Stomach (tissue), 9 donors: ENCODE measurements around the gene GFAP. TPM values are rescaled to one million over a fixed set of nuclear protein-coding genes. Genes with fewer than 3 reads are reported as not detected.

Source experiments
- DNase-seq, 2 donors: peaks; one replicate each; pipeline versions ENCODE4 v3.0.0 to v3.0.0-alpha.2; 2013 to 2019
- H3K27ac ChIP-seq, 5 donors: fragments of 200-600 bp in 4 of 5; sonication (generic) in 4 of 5; one replicate each; pipeline ENCODE4 v1.5.1; 2013 to 2019; ENCODE audit warnings: mild to moderate bottlenecking in 1 of 5, moderate library complexity in 1 of 5
- H3K27me3 ChIP-seq, 3 donors: fragments of 200-600 bp; sonication (generic); one replicate each; pipeline ENCODE4 v1.5.1; 2017 to 2019; ENCODE audit warnings: mixed run types in 1 of 3
- H3K36me3 ChIP-seq, 4 donors: fragments of 200-600 bp; sonication (generic); 1 replicate in 3 of 4; 2 replicates in 1 of 4; pipeline ENCODE4 v1.5.1; 2016 to 2019
- H3K4me1 ChIP-seq, 4 donors: fragments of 200-600 bp; sonication (generic); one replicate each; pipeline ENCODE4 v1.5.1; 2016 to 2019
- H3K4me3 ChIP-seq, 4 donors: fragments of 200-600 bp; sonication (generic) in 3 of 4; one replicate each; pipeline ENCODE4 v1.5.1; 2016 to 2019; ENCODE audit warnings: mild to moderate bottlenecking in 1 of 4
- H3K9me3 ChIP-seq, 4 donors: fragments of 200-600 bp; sonication (generic); one replicate each; pipeline ENCODE4 v1.5.1; 2016 to 2019
- EP300 ChIP-seq: sonication (generic); formaldehyde crosslinking; IDR thresholded peaks from one replicate; pipeline ENCODE4 v1.6.1; 2017; ENCODE audit warnings: antibody characterized with exemption
- POLR2A ChIP-seq, 4 donors: fragments of 450-650 bp; IDR thresholded peaks; one replicate each; pipeline ENCODE4 v1.6.1; 2016; ENCODE audit warnings: antibody characterized with exemption in 4 of 4, control low read depth in 2 of 4, mild to moderate bottlenecking in 1 of 4, moderate library complexity in 1 of 4
- POLR2AphosphoS5 ChIP-seq, 3 donors: sonication (generic); formaldehyde crosslinking; IDR thresholded peaks; one replicate each; pipeline ENCODE4 v1.6.1; 2016; ENCODE audit warnings: antibody characterized with exemption in 3 of 3
- WGBS, 5 donors: extraction: QIAGEN DNeasy Blood & Tissue Kit in 3 of 5; methylation state at CpG; one replicate each; pipeline versions ENCODE4 v1.1.5 to v1.1.7; 2013 to 2018; 5-methylcytosine and 5-hydroxymethylcytosine counted together
- intact Hi-C: fragments of 100-400 bp; cut with DNase I; formaldehyde crosslinking; loops from one replicate; pipeline ENCODE4 v1.15.1; 2023; ENCODE audit warnings: low total_unique reads
- polyA plus RNA-seq, 3 donors: library from polyadenylated mRNA; stranded (reverse); fragments of 200-250 nt; gene quantifications; one replicate each; pipeline ENCODE4 v1.2.3, GENCODE V29; 2013
- total RNA-seq, 5 donors: library from RNA; depleted of rRNA; stranded (reverse); fragments of >200 nt; gene quantifications; one replicate each; pipeline versions ENCODE4 v1.1.0 to v1.2.3, GENCODE V29; 2014 to 2016
- TF ChIP-seq, protein P1 (sequence below), 7 experiments: fragments of 450-650 bp in 4 of 7; fragments of 200-600 bp in 3 of 7; sonication (generic) in 3 of 7; IDR thresholded peaks; one replicate each; pipeline ENCODE4 v1.5.1; 2016 to 2019; ENCODE audit warnings: antibody characterized with exemption in 7 of 7, control low read depth in 2 of 7, mild to moderate bottlenecking in 1 of 7
- donor health status: healthy with polysubstance abuse.
- donor health status: Bipolar disorder and iron deficiency.
- donor health status: healthy.

GFAP gene
- total and polyA plus RNA-seq, 8 donors = 0.15 to 9.7 (median 0.80) TPM; not detected in 4

DNA sequence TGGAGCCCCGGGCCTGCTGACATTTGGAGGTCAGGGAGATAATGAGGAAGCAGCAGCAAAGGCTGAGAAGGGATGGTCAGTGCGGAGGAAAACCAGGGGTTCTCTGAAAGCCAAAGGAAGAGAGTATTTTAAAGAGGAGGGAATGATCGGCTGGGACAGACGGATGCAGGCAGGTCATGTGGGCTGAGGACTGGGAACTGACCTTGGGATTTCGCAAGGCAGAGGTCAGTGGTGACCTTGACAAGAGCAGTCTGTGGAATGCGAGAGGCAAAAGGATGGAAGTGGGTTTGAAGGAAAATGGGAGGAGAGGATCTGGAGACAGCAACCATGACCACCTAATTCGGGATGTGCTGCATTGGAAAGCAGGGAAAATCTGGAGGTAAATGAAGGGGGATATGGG is 26.3 kb downstream of the GFAP start:
- no peaks in the 10 kb centered on the region for H3K9me3 ChIP-seq
- H3K4me1 ChIP-seq = peaks cover 0 to 28% (median 8%) of the 10 kb centered on the region in 4 donors
- intact Hi-C loops = no loop called here
- H3K36me3 ChIP-seq = peaks cover 43 to 91% (median 78%) of the 10 kb centered on the region in 4 donors
- TF ChIP-seq EP300 = no peak
- DNase-seq = no peak
- no peaks in the 10 kb centered on the region for H3K27me3 ChIP-seq
- H3K4me3 ChIP-seq = no peak overlapping the region
- peak overlapping the region in 1 of 5 donors; percentile 8 for H3K27ac ChIP-seq
- 81 to 88% (median 83%) methylated on average over 7 of the region's 7 CpGs for WGBS, 5 donors

DNA sequence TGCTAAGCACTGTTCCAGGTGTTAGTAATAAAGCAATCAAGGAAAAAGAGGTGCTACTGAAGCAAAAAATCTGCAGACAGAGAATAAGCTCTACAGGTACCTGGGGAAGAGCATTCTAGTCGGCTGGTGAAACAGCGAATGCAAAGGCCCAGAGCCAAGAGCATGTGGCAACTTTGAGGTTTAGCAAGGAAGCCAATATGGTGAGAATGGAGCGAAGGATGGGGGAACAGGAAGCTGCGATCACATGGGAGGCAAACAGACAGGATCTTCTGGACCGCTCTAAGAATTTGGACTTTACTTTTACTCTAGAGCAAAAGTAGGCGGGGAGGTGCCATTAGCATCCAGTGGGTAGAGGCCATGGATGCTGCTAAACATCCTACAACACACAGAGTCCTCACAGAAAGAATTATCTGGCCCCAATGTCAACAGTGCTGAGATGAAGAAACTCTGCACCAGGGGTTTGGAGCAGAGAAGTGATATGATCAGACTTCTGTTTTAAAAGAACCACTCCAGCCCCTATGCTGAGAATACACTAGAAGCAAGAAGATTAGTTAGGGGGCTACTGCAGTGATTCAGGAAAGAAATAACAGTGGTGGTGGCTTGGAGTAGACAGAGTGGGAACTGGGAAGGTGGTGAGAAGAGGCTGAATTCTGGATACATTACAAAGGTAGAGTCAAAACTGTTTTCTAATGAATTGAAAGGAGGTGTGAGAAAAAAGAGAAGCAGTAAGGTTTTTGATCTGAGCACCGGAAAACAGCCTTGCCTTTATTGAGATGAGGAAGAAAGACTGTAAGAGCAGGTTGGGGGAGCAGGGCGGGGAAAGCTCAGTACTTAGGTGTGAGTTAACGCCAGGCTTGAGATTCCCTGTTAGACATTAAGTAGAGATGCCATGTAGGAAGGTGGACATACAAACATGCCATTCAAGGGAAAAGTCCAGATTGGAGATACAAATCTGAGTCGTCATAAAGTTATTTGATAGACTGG is 27.0 kb downstream of the GFAP start:
- Histone ChIP-seq H3K27ac (peak overlapping the region in 1 of 5 donors; percentile 8), H3K9me3 (no peaks in the 10 kb centered on the region), H3K4me3 (no peak overlapping the region), H3K4me1 (peaks cover 0 to 28% (median 8%) of the 10 kb centered on the region in 4 donors), H3K27me3 (no peaks in the 10 kb centered on the region), H3K36me3 (peaks cover 44 to 91% (median 78%) of the 10 kb centered on the region in 4 donors)
- intact Hi-C loops = no loop called here
- no peak for TF ChIP-seq POLR2A (IDR thresholded peaks at IDR 0.05)
- TF ChIP-seq EP300 = no peak
- no peak for TF ChIP-seq POLR2AphosphoS5 (IDR thresholded peaks at IDR 0.05)
- TF ChIP-seq, protein P1, sequence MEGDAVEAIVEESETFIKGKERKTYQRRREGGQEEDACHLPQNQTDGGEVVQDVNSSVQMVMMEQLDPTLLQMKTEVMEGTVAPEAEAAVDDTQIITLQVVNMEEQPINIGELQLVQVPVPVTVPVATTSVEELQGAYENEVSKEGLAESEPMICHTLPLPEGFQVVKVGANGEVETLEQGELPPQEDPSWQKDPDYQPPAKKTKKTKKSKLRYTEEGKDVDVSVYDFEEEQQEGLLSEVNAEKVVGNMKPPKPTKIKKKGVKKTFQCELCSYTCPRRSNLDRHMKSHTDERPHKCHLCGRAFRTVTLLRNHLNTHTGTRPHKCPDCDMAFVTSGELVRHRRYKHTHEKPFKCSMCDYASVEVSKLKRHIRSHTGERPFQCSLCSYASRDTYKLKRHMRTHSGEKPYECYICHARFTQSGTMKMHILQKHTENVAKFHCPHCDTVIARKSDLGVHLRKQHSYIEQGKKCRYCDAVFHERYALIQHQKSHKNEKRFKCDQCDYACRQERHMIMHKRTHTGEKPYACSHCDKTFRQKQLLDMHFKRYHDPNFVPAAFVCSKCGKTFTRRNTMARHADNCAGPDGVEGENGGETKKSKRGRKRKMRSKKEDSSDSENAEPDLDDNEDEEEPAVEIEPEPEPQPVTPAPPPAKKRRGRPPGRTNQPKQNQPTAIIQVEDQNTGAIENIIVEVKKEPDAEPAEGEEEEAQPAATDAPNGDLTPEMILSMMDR (IDR thresholded peaks at IDR 0.05) = no peak
- no peak for DNase-seq
- WGBS, 5 donors = 68 to 80% (median 77%) methylated on average over 10 of the region's 10 CpGs

DNA sequence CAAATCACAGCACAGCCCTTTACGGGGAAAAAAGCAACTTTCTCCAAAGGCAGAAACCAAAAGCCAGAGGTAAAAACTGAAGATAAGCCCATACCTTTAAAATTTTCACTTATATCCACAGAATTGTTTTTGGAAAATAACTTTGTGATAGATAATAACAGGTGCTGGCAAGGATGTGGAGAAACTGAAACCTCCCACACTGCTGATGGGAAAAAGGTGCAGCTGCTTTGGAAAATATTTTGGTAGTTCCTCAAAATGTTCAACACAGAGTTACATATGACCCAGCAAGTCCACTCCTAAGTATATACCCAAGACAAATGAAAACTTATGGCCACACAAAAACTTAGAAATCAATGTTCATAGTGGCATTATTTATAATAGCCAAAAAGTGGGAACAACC is 28.3 kb downstream of the GFAP start:
- no peak overlapping the region for H3K4me3 ChIP-seq
- 81 to 100% (median 93%) methylated on average over 1 of the region's 1 CpG for WGBS, 5 donors
- intact Hi-C loops = no loop called here
- no peak overlapping the region for H3K27ac ChIP-seq
- H3K36me3 ChIP-seq = peaks cover 44 to 91% (median 78%) of the 10 kb centered on the region in 4 donors
- DNase-seq = no peak
- peaks cover 0 to 28% (median 8%) of the 10 kb centered on the region in 4 donors for H3K4me1 ChIP-seq
- TF ChIP-seq POLR2AphosphoS5 (IDR thresholded peaks at IDR 0.05) (no peak), POLR2A (IDR thresholded peaks at IDR 0.05) (no peak)
- TF ChIP-seq, protein P1 (IDR thresholded peaks at IDR 0.05) = no peak
- no peaks in the 10 kb centered on the region for H3K27me3 ChIP-seq
- H3K9me3 ChIP-seq = no peaks in the 10 kb centered on the region

DNA sequence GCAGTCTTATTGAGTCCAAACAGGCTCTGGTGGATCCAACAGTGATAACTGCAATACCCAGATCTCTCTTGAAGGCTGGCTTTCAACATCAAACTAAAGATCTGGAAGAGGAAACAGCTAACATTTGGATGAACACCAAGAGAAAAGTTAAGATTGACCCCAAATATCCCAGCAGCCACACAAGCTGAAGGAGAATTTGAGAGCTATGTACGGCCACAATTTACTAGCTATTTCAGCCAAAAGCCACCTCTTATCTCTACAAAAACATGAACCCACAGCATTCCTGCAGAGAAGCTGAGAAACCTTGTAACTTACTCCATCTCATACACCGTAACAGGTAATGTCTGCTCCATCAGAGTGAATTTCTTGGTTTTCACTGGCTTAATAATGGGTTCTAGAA is 30.4 kb downstream of the GFAP start:
- WGBS, 5 donors = 92 to 100% (median 97%) methylated on average over 2 of the region's 2 CpGs

More for the DNA sequence above, 30.4 kb downstream of the GFAP start:
- Histone ChIP-seq H3K27ac (no peak overlapping the region), H3K36me3 (peaks cover 53 to 95% (median 83%) of the 10 kb centered on the region in 4 donors), H3K4me1 (peaks cover 0 to 22% (median 3%) of the 10 kb centered on the region in 4 donors), H3K27me3 (no peaks in the 10 kb centered on the region), H3K4me3 (no peak overlapping the region), H3K9me3 (no peaks in the 10 kb centered on the region)
- intact Hi-C loops = no loop called here
- DNase-seq = no peak
- TF ChIP-seq POLR2AphosphoS5 (IDR thresholded peaks at IDR 0.05) (no peak), POLR2A (IDR thresholded peaks at IDR 0.05) (no peak), EP300 (no peak)
- TF ChIP-seq, protein P1 (IDR thresholded peaks at IDR 0.05) = no peak
